ENCODE measurements around the gene MAFG.

The MAFG gene

DNA sequence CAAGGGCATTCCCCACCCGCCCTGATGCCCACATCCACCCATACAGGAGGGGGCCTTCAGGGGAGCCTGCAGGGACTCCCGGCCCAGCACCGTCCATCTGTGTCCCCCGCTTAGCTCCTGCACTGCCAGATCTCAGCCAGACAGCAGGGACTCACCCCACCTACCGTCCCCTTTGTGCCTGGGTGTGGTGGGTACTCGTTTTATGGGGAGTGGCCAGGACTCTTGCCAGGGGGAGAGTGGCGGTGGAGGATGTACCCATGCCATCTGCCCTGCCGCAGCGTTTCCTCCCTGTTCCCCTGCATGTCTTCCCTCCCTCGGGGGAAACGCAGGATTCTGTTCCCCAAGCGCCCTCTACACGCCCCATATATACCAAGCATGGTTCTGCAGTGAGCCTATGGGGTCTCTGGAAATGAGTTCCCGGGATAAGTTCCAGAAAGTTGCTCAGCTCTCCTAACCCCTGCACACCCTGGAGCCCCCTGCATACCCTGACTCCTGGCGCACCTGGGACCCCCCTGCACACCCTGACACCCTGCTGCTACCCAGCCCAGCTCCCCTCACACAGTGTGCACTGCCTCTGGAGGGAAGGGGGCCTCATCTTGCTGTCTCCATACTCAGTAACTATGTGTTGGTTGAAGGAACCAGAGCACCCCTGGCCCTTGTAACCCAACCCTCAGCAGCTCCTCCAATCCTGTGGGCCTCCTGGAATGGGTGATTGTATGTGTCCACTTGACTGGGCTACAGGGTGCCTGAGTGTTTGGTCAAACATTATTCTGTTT is 4.2 kb upstream of the MAFG start:
- peaks cover 3% of the 10 kb centered on the region for H3K27me3 ChIP-seq (ENCODE audit: control insufficient read depth, insufficient read depth, low read length)
- H3K9ac ChIP-seq (ENCODE audit: low read depth, low read length) = no peak overlapping the region
- peaks cover 17% of the 10 kb centered on the region for H3K36me3 ChIP-seq (ENCODE audit: control insufficient read depth, insufficient read depth, low read length)
- no peaks in the 10 kb centered on the region for H3K9me3 ChIP-seq (ENCODE audit: control insufficient read depth, insufficient read depth, low read length)
- H3K4me3 ChIP-seq (ENCODE audit: low read depth, low read length) = no peak overlapping the region
- no peaks in the 10 kb centered on the region for H3K4me1 ChIP-seq (ENCODE audit: control insufficient read depth, insufficient read depth, low read length)

DNA sequence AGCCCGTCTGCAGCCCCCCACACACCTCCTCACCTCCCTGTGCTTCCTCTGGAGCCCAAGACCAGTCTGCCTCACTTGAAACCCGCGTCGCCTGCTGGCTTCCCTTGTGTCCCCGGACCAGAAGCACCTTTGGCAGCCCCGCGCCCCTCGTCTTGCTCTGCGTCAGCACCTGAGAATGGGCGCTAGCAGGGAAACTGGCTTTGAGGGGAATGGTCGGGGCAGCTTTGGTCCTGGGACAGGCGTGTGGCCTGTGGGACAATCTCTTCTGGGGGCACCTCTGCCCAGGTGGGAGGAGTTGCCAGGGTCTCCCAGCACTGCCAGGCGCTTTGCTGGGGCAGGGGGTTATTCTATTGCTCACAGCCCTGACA is 3.6 kb upstream of the MAFG start:
- Histone ChIP-seq H3K27me3 (ENCODE audit: control insufficient read depth, insufficient read depth, low read length) (peaks cover 3% of the 10 kb centered on the region), H3K9ac (ENCODE audit: low read depth, low read length) (no peak overlapping the region), H3K4me1 (ENCODE audit: control insufficient read depth, insufficient read depth, low read length) (peaks cover 2% of the 10 kb centered on the region), H3K9me3 (ENCODE audit: control insufficient read depth, insufficient read depth, low read length) (no peaks in the 10 kb centered on the region), H3K36me3 (ENCODE audit: control insufficient read depth, insufficient read depth, low read length) (peaks cover 17% of the 10 kb centered on the region), H3K4me3 (ENCODE audit: low read depth, low read length) (no peak overlapping the region)

DNA sequence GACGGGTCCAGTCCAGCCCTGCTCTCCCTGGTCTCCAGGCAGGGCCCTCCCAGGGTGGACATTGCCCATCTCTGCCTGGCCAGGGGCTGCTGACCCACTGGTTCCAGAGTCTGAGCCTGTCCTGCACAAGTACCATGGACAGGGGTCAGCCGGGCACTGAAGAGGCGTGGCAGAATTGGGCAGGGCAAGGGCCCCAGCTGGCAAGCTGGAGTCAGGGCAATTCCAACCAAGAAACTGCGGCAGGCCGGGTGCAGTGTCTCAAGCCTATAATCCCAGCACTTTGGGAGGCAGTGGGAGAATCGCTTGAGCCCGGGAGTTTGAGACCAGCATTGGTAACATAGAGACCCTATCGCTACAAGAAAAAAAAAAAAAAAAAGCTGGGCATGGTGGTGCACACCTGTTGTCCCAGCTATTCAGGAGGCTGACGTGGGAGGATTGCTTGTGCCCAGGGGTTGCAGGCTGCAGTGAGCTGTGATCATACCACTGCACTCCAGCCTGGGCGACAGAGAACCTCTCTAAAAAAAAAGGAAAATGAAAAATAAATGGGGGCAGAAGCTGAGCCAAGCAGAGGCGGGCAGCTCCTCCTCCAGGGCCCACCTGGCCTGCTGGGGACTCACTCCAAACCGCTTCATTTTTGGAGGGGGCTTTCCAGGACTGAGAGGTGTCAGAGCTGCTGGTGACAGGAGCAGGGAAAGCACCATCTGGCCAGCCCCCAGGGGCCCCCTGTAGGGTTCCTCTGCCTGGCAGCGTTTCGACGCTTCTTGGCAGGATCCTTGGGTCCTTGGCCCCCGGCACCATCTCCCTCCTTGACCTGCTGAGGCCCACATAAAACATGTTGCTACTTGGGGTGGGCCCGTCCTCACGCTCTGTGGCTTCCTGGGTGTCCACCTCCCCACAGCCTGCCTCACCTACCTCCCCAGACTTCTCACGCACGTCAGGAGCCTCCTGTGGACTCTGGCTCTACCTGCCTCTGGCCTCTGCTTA is 2.9 kb upstream of the MAFG start:
- no peak overlapping the region for H3K4me3 ChIP-seq (ENCODE audit: low read depth, low read length)
- H3K27me3 ChIP-seq (ENCODE audit: control insufficient read depth, insufficient read depth, low read length) = peaks cover 3% of the 10 kb centered on the region
- H3K9ac ChIP-seq (ENCODE audit: low read depth, low read length) = no peak overlapping the region
- peaks cover 17% of the 10 kb centered on the region for H3K36me3 ChIP-seq (ENCODE audit: control insufficient read depth, insufficient read depth, low read length)
- H3K9me3 ChIP-seq (ENCODE audit: control insufficient read depth, insufficient read depth, low read length) = no peaks in the 10 kb centered on the region
- peaks cover 5% of the 10 kb centered on the region for H3K4me1 ChIP-seq (ENCODE audit: control insufficient read depth, insufficient read depth, low read length)

DNA sequence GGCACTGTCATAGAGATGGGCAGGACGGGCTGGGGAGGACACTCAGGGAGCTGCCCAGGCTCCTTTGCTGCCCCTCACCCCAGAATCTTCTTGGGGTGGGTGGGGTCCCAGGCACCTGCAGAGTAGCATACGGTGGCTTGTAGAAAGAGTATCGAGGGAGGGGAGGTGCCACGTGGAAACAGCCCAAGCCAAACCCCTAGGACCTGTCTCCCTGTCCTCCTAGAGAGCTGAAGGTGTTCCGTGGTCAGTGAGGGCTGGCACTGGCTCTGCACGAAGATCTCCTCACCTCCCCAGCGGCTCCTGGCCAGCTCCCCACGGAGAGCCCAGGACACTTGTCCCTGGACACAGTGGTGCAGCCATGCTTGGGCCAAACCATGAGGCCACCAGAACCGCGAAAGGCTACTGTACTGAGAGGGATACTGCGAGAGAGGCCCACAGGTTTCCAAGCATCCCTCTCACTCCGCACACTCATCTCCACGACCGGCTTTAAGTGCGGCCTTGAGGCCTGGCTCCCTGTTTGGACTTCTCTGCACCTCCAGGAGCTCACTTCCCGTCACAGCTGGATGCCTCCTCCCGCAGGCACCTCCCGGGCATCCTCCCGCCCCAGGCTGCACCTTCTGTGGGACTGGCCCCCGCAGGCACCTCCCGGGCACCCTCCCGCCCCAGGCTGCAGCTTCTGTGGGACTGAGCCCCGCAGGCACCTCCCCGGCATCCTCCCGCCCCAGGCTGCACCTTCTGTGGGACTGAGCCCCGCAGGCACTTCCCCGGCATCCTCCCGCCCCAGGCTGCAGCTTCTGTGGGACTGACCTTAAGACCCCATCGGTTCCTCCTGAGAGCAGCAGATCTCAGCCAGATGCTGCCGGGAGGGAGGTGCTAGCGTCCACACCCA is 2.0 kb upstream of the MAFG start:
- Histone ChIP-seq H3K4me3 (ENCODE audit: low read depth, low read length) (peak overlapping the region; percentile 72), H3K9ac (ENCODE audit: low read depth, low read length) (no peak overlapping the region)

DNA sequence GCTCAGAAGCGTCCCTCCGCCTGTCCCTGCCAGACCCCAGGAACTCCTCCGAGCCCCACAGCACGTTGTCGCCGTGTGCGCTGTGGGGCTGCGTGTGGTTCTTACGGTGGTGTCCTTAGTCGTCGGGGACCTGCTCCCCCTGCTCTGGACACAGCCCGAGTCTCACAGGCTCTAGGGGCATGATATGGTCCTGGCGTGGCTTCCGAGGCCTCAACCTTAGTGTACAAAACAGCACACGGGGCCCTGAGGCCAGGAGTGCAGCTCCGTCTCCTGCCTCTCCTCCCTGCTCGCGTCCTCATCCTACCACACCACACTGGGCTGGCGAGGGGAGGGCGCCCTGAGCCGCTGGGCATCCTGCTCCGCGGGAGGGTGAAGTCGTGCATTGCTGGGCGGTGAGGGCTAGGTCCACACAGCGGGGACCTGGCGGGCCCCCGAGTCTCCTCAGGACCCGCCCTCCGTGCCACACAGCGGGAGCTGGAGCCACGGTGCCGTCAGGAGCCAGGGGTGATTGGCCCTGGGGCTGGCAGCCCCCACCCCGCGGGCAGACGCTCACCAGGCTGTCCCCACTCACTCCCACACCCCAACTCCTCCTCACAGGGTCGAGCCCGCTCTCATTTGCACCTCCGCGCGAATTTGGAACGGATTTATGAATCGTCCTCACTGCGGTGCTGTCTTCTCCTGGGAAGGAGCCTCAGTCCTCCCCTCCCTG is 1.2 kb upstream of the MAFG start:
- Histone ChIP-seq H3K4me3 (ENCODE audit: low read depth, low read length) (peak overlapping the region; percentile 72), H3K27me3 (ENCODE audit: control insufficient read depth, insufficient read depth, low read length) (peaks cover 3% of the 10 kb centered on the region), H3K9ac (ENCODE audit: low read depth, low read length) (peak overlapping the region; percentile 41), H3K4me1 (ENCODE audit: control insufficient read depth, insufficient read depth, low read length) (peaks cover 11% of the 10 kb centered on the region), H3K36me3 (ENCODE audit: control insufficient read depth, insufficient read depth, low read length) (peaks cover 2% of the 10 kb centered on the region), H3K9me3 (ENCODE audit: control insufficient read depth, insufficient read depth, low read length) (no peaks in the 10 kb centered on the region)

More for the DNA sequence above, 2.0 kb upstream of the MAFG start:
- Histone ChIP-seq H3K9me3 (ENCODE audit: control insufficient read depth, insufficient read depth, low read length) (no peaks in the 10 kb centered on the region), H3K27me3 (ENCODE audit: control insufficient read depth, insufficient read depth, low read length) (peaks cover 3% of the 10 kb centered on the region), H3K36me3 (ENCODE audit: control insufficient read depth, insufficient read depth, low read length) (peaks cover 9% of the 10 kb centered on the region), H3K4me1 (ENCODE audit: control insufficient read depth, insufficient read depth, low read length) (peaks cover 9% of the 10 kb centered on the region)

DNA sequence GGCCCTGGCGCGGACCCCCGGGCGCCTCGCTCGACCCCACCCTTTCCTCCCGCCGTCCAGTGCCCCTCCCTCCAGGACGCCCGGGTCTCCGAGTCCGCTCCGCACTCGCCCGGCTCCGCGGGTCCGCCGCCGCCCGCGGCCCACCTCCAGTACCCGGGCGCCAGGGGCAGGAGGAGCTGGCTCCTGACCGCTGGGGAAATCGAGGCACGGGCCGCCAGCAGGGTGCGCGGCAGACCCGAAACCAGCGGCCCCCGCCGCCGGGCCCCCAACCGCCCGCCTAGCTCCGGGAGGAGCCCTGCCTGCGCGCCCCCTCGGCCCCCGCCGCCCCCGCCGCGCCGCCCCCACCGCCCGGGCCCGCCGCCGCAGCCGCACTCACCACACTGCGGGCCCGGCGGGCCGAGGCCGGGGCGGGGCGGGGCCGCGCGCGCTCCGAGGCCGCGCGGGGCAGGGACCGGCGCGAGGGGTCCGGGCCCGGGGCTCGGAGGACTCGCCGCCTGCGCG is 333 bp downstream of the MAFG start:
- no peaks in the 10 kb centered on the region for H3K9me3 ChIP-seq (ENCODE audit: control insufficient read depth, insufficient read depth, low read length)
- H3K9ac ChIP-seq (ENCODE audit: low read depth, low read length) = peak overlapping the region; percentile 73
- peaks cover 7% of the 10 kb centered on the region for H3K36me3 ChIP-seq (ENCODE audit: control insufficient read depth, insufficient read depth, low read length)
- H3K4me1 ChIP-seq (ENCODE audit: control insufficient read depth, insufficient read depth, low read length) = peaks cover 11% of the 10 kb centered on the region
- H3K27me3 ChIP-seq (ENCODE audit: control insufficient read depth, insufficient read depth, low read length) = peaks cover 3% of the 10 kb centered on the region
- peak overlapping the region; percentile 68 for H3K4me3 ChIP-seq (ENCODE audit: low read depth, low read length)

DNA sequence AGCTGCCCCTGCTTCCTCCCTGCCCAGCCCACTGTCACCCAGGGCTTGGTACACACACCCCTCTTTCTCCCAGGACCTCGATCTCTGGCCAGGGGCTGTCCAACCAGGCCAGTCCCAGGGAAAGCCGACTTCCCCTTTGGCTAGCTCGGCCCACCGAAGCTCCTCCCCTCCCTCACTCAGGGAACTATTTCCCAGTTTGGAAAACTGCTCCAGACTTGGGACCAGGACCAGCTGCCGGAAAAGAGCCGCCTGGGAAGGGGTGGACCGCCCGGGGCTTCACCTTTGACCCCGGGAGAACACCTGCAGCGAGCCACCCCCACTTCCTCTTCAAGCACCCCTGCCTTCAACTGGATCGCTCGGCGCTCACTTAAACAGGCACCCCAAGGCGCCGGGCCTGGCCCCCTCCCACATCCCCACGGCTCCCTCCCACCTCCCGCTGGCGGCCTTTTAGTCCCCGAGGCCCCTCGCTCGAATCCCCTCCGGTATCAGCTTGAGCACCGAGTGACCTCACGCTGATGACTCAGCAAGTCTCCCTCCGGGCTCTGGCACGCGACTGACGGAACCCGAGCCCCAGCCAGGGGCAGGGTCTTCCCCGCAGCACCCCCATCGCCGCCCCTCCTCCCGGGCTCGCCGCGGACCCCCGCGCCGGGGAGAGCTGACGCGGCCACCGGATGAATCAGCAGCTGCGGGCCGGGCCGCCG is 934 bp downstream of the MAFG start:
- Histone ChIP-seq H3K4me1 (ENCODE audit: control insufficient read depth, insufficient read depth, low read length) (peaks cover 11% of the 10 kb centered on the region), H3K36me3 (ENCODE audit: control insufficient read depth, insufficient read depth, low read length) (peaks cover 13% of the 10 kb centered on the region), H3K9me3 (ENCODE audit: control insufficient read depth, insufficient read depth, low read length) (no peaks in the 10 kb centered on the region), H3K9ac (ENCODE audit: low read depth, low read length) (peak overlapping the region; percentile 73), H3K27me3 (ENCODE audit: control insufficient read depth, insufficient read depth, low read length) (peaks cover 3% of the 10 kb centered on the region), H3K4me3 (ENCODE audit: low read depth, low read length) (peak overlapping the region; percentile 68)

DNA sequence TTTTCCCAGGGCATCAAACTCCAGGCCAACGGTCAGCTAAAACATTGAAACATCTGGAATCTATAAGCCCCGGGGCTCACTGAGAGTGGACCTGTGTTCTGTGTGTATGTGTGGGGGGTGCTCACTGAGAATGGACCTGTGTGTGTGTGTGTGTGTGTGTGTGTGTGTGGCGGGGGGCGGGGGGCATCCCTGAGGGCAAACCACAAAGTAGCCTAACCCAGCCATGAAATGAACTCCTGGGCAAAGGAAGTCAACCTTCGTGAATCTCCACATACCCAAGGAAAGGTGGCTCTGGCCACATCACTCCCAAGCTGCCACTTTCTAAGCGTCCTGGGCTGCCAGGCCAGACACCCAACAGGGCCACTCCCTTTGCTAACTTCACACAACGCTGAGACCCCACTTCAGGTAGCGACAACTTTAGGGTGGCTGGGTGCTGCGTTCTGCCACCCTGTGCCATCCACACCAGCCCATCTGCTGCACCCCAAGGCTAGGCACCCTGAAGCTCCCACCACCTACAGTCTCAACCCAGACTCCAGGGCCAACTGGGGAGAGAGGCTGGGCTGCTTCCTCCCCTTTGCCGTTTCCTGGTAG is 1.6 kb downstream of the MAFG start:
- peaks cover 3% of the 10 kb centered on the region for H3K27me3 ChIP-seq (ENCODE audit: control insufficient read depth, insufficient read depth, low read length)
- H3K4me3 ChIP-seq (ENCODE audit: low read depth, low read length) = peak overlapping the region; percentile 68
- H3K9ac ChIP-seq (ENCODE audit: low read depth, low read length) = peak overlapping the region; percentile 73
- H3K4me1 ChIP-seq (ENCODE audit: control insufficient read depth, insufficient read depth, low read length) = peaks cover 11% of the 10 kb centered on the region
- H3K36me3 ChIP-seq (ENCODE audit: control insufficient read depth, insufficient read depth, low read length) = peaks cover 18% of the 10 kb centered on the region
- H3K9me3 ChIP-seq (ENCODE audit: control insufficient read depth, insufficient read depth, low read length) = no peaks in the 10 kb centered on the region

DNA sequence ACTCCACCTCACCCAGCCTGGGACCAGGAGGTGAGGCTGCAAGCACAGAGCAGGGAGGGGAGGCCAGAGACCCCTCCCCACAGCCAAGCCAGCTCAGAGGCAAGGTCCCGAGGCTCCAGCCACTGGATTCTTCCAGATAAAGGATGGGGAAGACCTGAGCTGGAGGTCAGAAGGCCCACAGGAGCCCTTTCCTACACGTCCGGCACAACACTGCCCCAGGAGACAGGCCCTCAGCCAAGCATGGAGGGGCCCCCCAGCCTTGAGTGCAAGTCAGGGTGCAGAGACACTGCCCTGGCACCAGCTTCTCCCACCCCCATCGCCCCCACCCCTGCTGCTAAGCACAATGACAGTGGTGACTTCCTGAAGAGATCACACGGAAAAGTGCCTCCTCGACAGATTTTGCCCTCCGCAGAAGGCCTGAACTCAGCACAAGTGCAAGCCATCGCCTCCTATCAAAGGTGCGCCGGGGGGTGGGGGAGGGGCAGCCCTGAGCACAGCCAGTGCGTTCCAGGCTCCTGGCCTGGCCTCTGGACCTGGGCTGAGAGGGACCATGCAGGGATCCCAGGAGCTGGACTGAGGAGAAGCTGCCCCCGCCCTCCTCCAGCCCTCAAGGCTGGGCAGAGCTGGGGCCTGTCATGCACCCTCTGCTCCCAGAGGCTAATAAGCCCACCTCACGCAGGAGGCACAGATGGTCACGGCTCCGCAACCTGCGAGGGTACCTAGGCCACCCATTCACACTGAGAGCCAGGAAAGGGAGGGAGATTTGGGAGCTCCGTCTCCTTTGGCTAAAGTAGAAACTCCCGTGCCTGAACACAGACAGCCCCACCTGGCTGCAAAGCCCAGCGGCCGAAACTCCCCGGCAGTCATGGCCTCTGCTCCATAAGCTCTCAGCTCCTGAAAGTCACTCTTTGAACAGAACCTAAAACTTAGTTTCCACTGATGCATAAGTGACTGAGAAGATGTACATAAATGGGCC is 2.7 kb downstream of the MAFG start:
- H3K4me3 ChIP-seq (ENCODE audit: low read depth, low read length) = peak overlapping the region; percentile 35
- H3K36me3 ChIP-seq (ENCODE audit: control insufficient read depth, insufficient read depth, low read length) = peaks cover 24% of the 10 kb centered on the region
- peaks cover 11% of the 10 kb centered on the region for H3K4me1 ChIP-seq (ENCODE audit: control insufficient read depth, insufficient read depth, low read length)
- peaks cover 3% of the 10 kb centered on the region for H3K27me3 ChIP-seq (ENCODE audit: control insufficient read depth, insufficient read depth, low read length)
- H3K9me3 ChIP-seq (ENCODE audit: control insufficient read depth, insufficient read depth, low read length) = no peaks in the 10 kb centered on the region
- peak overlapping the region; percentile 54 for H3K9ac ChIP-seq (ENCODE audit: low read depth, low read length)
